ENCODE data around the gene TBPL1.

The TBPL1 gene

DNA sequence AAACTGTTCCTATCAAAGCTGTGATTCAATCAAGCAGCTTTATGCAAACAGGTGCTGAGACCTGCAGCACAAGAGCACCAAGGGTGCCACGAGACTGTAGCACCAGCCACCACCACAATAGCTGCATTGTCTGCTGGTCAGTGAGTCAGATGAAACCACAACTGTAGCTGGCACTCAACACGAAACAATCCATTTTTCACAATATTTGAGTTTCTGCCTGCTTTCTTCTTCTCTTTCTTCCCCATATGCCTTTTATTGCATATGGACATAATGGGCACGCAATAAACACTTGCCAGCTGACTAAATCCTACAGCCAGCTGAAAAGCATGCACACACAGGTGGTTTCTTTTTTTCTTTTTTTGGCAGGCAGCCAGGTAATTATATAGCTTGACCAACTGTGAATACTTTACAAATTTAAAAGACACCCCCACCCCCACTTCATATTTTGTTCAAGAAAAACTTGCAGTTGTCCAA, 82.8 kb downstream of the TBPL1 start:
- Histone ChIP-seq H3K4me3 (ENCODE audit: severe bottlenecking) (no peak overlapping the region), H3K36me3 (ENCODE audit: low read depth) (no peaks in the 10 kb centered on the region), H3K4me1 (ENCODE audit: insufficient read depth, poor library complexity, severe bottlenecking) (peaks cover 25% of the 10 kb centered on the region), H3K27ac (ENCODE audit: poor library complexity, severe bottlenecking) (peak overlapping the region; percentile 71), H3K27me3 (ENCODE audit: insufficient read depth, poor library complexity, severe bottlenecking) (no peaks in the 10 kb centered on the region), H3K9me3 (ENCODE audit: severe bottlenecking) (no peaks in the 10 kb centered on the region)
- ATAC-seq (ENCODE audit: low read depth), result peak; percentile 94
- DNase-seq (ENCODE audit: low spot score), result peak; percentile 84
- TF ChIP-seq CTCF (IDR thresholded peaks at IDR 0.05; ENCODE audit: poor library complexity, severe bottlenecking), result no peak

DNA sequence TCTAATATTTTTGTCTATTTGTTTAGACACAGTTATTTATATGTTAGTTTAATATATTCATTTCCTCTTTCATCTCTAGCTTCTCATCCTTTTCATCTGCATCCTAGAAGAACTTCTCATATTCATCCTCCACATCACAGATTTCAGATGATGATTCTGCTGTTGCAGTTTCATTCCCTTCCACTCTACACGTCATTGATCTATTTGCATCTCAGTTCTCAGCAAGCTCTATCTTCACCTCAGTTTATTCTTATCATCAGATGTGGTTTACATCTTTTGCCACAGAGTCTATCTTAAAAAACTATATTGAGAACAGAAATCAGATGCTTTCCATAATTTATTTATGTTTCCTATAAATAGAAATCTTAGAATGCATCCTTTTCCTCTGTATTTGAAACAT, 86.1 kb downstream of the TBPL1 start:
- H3K9me3 ChIP-seq (ENCODE audit: severe bottlenecking), result no peaks in the 10 kb centered on the region
- DNase-seq (ENCODE audit: low spot score) (no peak), ATAC-seq (ENCODE audit: low read depth) (no peak)
- no peak for TF ChIP-seq CTCF (IDR thresholded peaks at IDR 0.05; ENCODE audit: poor library complexity, severe bottlenecking)
- no peaks in the 10 kb centered on the region for H3K27me3 ChIP-seq (ENCODE audit: insufficient read depth, poor library complexity, severe bottlenecking)
- peaks cover 23% of the 10 kb centered on the region for H3K4me1 ChIP-seq (ENCODE audit: insufficient read depth, poor library complexity, severe bottlenecking)
- no peaks in the 10 kb centered on the region for H3K36me3 ChIP-seq (ENCODE audit: low read depth)
- H3K4me3 ChIP-seq (ENCODE audit: severe bottlenecking), result no peak overlapping the region
- no peak overlapping the region for H3K27ac ChIP-seq (ENCODE audit: poor library complexity, severe bottlenecking)

Data from RWPE2 (cell line).